ENCODE data around the gene RSBN1L.
A peak's percentile ranks its signal among the peaks of the same experiment; 100 is the strongest.
"Not testable (repeated sequence)": the region's sequence is repeated elsewhere in the genome, so short reads cannot be mapped to it uniquely, and the experiment has no call there.

The RSBN1L gene

DNA sequence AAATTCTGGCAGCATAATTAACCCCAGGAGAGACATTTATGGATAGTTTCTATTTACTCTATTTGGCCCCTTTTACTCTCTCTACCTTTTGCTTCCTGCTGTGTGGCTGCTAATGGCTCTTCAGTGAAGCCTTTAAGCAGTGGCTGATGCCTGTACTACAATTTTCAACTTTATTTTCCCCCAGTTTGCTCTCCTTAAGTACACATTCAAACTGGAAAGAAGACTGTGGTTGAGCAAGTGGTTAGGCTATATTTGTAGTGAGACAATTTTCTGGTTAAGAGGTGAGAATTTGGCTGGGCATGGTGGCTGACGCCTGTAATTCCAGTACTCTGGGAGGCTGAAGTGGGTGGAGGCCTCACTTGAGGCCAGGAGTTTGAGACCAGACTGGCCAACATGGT, 8.5 kb upstream of the RSBN1L start:
- DNase-seq (ENCODE audit: low read depth): no peak

DNA sequence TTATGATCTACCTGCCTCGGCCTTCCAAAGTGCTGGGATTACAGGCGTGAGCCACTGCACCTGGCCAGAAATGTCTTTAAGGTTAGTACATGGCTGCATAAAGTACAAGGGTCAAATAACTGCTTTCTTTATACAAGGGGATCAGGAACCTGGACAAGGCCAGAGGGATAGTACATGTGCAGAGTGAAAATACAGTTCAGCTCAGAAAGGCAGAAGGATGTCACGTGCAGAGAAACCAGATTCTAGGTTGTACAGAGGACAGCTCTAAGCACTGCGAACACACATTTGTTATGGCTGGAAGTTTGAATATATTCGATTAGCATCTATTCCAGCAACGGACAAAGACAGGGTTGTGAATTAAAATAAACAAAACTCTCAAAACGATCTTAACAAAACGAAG, 6.0 kb upstream of the RSBN1L start:
- no peak for DNase-seq (ENCODE audit: low read depth)

- DNase-seq (ENCODE audit: low read depth): no peak
Observed at GRCh38 chr7:77691892-77692491, 4.3 kb upstream of the RSBN1L start.

- DNase-seq (ENCODE audit: low read depth): no peak
Observed at GRCh38 chr7:77693830-77694583, 2.3 kb upstream of the RSBN1L start.

- DNase-seq (ENCODE audit: low read depth): peak; percentile 49
Observed at GRCh38 chr7:77696643-77697534, 630 bp downstream of the RSBN1L start.

- DNase-seq (ENCODE audit: low read depth): peak; percentile 7
Observed at GRCh38 chr7:77697535-77697831, 1.2 kb downstream of the RSBN1L start.

DNA sequence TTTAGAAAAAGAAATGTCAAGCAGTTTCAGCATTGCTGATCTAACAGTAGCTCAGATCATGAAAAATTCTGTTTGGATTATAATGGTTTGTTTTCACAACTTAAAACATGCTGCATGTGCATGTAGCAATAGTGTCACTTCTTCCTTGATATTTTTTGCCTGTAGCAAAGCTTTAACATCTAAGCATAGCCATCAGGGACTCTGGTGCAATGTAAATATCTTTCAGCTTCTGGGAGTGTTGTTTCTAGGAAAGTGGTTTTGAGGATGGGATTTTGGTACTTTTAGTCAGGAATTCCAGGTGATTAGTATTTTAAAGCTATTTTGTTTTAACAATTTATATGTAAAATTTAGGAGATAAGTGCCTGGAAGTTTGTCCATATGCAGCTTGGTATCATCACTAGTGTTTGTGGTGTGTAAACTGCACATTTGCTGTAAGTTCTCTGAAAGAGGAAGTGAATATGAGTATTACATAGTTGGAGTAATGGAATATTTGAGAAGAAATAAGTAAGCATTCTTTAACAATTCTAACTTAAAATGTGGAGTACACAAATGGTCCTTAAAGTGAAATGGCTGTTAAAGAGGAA, 1.9 kb downstream of the RSBN1L start:
- no peak for DNase-seq (ENCODE audit: low read depth)

DNA sequence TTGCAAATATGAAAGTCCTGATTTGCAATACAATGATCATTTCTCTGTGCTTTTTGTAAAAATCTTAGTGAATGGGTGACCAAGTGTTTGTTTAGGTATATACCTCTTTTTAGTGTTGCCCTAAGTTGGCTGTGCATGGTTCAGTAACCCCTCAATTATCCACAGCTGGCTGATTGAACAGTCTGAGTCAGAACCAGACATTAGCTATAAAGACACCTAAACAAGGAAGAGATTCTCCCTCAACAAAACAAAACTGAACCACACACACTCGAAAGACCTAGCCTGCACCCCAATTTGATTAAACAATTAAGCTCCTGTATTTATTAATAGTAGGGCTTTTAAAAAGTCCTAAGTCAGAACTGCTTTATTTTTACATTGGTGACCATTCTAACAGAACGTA, 2.8 kb downstream of the RSBN1L start:
- DNase-seq (ENCODE audit: low read depth): no peak

GRCh38 chr7:77702513-77702912, 6.3 kb downstream of the RSBN1L start:
- DNase-seq (ENCODE audit: low read depth): no peak

DNA sequence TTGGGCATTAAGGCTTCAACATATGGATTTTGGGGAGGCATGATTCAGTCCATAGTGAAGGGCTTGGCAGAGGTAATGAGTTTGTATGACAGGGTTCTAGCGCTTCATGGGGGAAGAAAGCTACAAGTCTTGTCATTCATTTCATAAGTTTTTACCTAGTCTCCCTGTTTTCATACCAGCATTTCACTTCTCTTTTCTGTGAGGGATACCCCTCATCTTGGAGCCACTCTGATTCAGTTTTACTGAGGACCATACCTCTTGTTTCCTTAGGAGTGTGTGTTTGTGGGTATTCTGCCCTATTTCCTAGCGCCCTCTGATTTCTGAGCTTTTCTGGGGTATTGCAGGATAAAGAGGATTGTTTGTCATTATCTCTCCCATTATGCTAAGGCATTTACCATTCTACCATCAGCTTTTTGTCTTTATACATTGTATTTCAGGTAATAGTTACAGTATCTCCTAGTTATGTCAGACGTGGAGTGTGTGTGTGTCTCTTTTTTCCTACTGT, 6.8 kb downstream of the RSBN1L start:
- DNase-seq (ENCODE audit: low read depth): no peak

DNA sequence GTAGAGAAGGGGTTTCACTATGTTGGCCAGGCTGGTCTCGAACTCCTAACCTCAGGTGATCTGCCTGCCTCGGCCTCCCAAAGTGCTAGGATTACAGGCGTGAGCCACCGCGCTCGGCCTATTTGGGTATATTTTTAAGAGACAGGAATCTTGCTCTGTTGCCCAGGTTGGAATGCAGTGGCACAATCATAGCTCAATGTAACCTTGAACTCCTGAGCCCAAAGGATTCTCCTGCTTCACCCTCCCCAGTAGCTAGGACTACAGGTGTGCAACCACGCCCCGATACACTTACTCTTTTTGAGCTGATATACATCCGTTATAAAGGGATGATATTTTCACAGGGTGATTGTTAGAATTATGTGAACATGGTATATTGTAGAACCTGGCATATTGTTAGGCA, 7.4 kb downstream of the RSBN1L start:
- not testable (repeated sequence) for DNase-seq (ENCODE audit: low read depth)

- DNase-seq (ENCODE audit: low read depth): no peak
Observed at GRCh38 chr7:77707504-77707992, 11.3 kb downstream of the RSBN1L start.

GRCh38 chr7:77710067-77710466, 13.8 kb downstream of the RSBN1L start:
- no peak for DNase-seq (ENCODE audit: low read depth)

- DNase-seq (ENCODE audit: low read depth): no peak
Observed at GRCh38 chr7:77710861-77711260, 14.6 kb downstream of the RSBN1L start.

DNA sequence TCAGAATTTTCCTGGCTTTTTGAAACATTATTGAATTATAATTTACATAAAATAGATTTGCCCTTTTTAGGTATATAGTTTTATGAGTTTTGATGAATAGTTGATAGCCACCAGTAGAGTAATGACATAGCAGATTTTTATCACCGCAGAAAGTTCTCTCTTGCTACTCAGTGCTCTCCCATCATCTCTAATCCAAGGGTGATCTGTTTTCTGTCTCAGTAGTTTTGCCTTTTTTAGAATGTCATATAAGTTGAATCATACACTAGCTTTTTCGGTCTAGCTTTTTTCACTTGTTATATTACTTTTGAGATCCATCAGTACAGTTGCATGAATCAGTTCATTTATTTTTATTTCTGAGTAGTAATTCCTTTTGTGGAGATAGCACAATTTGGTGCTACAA, 17.9 kb downstream of the RSBN1L start:
- no peak for DNase-seq (ENCODE audit: low read depth)

DNA sequence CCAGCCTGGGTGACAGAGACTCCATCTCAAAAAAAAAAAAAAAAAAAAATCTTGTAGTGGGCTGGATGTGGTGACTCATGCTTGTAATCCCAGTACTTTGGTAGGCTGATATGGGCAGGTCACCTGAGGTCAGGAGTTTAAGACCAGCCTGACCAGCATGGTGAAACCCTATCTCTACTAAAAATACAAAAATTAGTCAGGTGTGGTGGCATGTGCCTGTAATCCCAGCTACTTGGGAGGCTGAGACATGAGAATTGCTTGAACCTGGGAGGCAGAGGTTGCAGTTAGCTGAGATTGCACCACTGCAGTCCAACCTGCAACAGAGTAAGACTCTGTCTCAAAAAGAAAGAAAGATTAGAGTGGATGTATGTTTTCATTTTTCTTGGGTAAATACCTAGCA, 18.7 kb downstream of the RSBN1L start:
- not testable (repeated sequence) for DNase-seq (ENCODE audit: low read depth)

GRCh38 chr7:77716804-77717203, 20.5 kb downstream of the RSBN1L start:
- DNase-seq (ENCODE audit: low read depth): no peak

DNA sequence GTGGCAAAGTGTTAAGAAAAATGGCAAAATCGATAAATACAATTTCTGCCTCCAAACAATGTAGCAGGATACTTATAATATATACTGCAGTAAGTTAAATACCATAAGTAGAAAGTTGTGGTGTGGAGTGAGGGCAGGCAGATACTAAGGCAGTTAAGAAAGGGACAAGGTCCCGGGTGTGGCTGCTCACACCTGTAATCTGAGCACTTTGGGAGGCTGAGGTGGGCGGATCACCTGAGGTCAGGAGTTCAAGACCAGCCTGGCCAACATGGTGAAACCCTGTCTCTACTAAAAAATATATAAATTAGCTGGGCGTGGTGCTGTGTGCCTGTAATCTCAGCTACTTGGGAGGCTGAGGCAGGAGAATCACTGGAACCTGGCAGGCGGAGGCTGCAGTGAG, 21.3 kb downstream of the RSBN1L start:
- DNase-seq (ENCODE audit: low read depth): not testable (repeated sequence)

DNA sequence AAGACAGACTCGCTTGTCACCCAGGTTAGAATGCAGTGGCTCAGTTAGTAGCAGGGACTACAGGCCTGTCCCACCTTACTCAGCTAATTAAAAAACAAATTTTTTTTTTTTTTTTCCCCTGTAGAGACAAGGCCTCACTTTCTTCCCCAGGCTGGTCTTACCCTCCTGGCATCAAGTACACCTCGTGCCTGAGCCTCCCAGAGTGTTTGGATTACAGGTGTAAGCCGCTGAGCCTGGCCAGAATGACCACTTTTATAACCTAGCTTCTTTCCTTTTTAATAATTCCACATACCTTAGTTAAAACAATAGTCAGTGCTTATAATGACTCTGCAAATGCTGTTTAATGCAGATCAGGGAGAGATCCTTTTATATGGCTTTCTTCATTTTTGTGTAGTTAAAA, 31.3 kb downstream of the RSBN1L start:
- no peak for DNase-seq (ENCODE audit: low read depth)

- no peak for DNase-seq (ENCODE audit: low read depth)
Observed at GRCh38 chr7:77727936-77728701, 31.9 kb downstream of the RSBN1L start.

GRCh38 chr7:77729574-77730348, 33.5 kb downstream of the RSBN1L start:
- no peak for DNase-seq (ENCODE audit: low read depth)

Measured in activated T-helper 9 cell treated with anti-CD3 and anti-CD28 coated beads, Interleukin-2, amount 50 U/mL, for 16 hours (primary cell).